PC-3 (cell line): Measurements from ENCODE around the gene OR5A1.

ENCODE experiments used
- CTCF ChIP-seq: fragments of 300-600 bp; sonication (generic); conservative IDR thresholded peaks from 2 replicates; pipeline ENCODE4 v1.5.1; 2017; ENCODE audit warnings: antibody characterized with exemption, low read depth, mild to moderate bottlenecking, low read length
- EZH2 ChIP-seq: fragments of 300-600 bp; sonication (generic); IDR thresholded peaks from one replicate; pipeline ENCODE4 v1.6.1; 2017; ENCODE audit warnings: antibody characterized with exemption, mild to moderate bottlenecking, low read length; ENCODE audit not compliant: unreplicated experiment

GRCh38 chr11:59429924-59430516 lies 6.2 kb upstream of the OR5A1 start:
- TF ChIP-seq CTCF (peak; percentile 96), EZH2 (no peak)
